Endometrial microvascular endothelial cells (primary cell): ENCODE data around the gene TES. TPM values are rescaled to one million over a fixed set of nuclear protein-coding genes. Genes with fewer than 3 reads are reported as not detected.

ENCODE experiments used
- in situ Hi-C: cut with HindIII; loops from 2 replicates; pipeline ENCODE4 v1.10.0; 2017; ENCODE audit warnings: low sequenced_read_pairs, low pct_unique_long_range_greater_than_20kb; ENCODE audit errors: inconsistent ontology term
- total RNA-seq: library from RNA; depleted of rRNA; stranded (reverse); fragments of >200 nt; gene quantifications from one replicate; pipeline ENCODE4 v1.2.3, GENCODE V29; 2015; ENCODE audit errors: inconsistent ontology term

Gene TES
- total RNA-seq, 1 donor from 2014 or later = 69.2 TPM

DNA sequence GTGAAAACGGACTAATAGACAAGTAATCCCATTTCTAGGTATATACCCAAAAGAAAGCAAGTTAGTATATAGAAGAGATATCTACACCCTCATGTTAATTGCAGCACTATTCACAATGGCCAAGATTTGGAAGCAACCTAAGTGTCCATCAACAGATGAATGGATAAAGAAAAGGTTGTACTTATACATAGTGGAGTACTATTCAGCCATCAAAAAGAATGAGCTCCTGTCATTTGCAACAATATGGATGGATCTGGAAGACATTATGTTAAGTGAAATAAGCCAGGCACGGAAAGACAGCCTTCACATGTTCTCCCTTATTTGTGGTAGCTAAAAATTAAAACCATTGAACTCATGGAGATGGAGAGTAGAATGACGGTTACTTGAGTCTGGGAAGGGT is 88.2 kb downstream of the TES start:
- in situ Hi-C loops = no loop called here

- in situ Hi-C loops = no loop called here
Observed at GRCh38 chr7:116305485-116306408, 95.4 kb downstream of the TES start.

DNA sequence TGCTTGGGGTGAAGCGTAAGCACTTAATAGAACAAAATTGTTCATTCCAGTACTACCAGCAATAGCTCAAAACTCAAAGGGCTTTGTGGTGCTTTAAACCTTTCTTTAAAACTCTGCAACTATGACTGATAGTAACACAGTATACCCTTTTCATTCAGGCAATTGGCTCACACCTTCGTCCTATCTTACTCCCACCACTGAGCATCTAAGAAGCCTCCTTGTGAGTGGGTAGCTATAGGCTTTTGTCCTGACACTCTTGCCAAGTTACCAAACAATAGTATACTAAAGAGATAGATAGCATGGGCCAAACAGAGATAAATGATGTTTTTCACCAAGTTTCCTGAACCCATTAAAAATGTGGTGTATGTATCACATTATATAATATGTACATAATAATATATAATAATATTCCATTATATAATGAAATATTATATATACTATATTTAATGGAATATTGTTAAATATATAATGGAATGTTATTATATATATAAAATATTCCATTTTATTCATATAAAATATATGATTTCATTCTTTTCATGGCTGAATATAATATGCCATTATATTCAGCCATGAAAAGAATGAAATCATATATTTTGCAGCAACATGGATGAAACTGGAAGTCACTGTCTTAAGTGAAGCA is 96.2 kb downstream of the TES start:
- in situ Hi-C loops = no loop called here

DNA sequence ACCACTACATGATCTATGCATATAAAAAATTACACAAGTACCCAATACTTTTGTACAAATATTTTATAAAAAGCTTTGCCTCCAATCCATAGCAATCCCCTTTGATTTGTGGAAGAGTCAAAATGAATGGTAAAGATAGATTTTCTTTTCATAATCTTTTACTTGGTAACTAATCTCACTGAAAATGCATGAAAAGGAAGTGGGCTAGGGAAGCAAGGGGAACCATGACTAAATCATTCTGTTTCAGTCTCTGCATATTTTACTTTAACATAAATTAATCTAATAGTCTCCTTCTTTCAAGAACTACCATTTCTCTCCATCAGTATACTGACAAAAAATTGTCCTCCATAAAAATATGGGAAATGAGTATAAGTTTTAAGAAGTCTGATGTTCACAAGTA is 96.9 kb downstream of the TES start:
- in situ Hi-C loops = no loop called here

Other genes starting within 250 kb of the TES start
- 6.5 TPM for gene TFEC, start 179.8 kb upstream of the TES start, total RNA-seq